ENCODE measurements around the gene FHIT.

The FHIT gene

DNA sequence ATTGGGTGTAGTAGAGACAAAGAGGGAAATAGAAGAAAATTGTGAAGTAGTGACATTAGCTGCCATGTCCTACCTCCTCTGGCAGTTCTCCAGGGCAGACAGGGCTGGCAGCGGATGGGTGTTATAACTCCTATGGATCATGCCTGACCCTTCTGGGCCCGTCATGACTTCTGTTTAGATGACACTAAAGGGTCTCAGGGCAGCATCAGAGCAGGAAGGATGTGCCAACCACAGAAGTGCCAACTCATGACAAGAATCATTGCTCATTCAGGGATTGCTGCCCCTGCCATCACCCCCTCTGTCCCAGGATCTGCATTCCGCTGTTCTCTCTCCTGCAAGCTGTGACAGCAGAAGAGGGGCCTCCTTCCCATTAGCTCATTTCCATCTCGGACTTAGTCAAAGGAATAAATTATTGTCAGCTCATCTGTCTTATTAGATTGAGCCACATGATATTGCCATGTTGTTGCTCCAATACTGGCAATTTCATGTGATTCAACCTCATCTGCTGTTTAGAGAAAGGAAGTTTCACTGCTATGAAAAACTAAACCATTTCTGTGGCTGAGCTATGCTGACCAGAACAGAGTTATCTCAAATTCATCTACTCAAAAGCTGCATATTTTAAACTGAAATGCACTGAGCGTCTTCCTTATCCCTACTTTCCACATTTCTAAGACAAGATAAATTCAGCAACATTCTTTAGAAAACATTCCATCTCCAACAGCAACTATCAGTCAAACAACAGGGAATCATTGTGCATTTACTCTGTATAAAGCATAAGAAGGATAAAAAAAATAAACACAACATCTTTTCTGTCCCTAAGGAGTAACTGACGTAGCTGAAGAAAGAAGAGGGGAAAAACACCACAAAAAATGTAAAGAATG is 271.6 kb downstream of the FHIT start:
- DNase-seq, result peak in 1 of 2 donors; percentile 73

- no peak for DNase-seq
These were observed 277.9 kb downstream of the FHIT start for GRCh38 chr3:60973321-60973720.

- DNase-seq, result no peak
These were observed 278.7 kb downstream of the FHIT start for GRCh38 chr3:60972599-60972998.

GRCh38 chr3:60970850-60971249 is 280.4 kb downstream of the FHIT start:
- no peak for DNase-seq

GRCh38 chr3:60967141-60967540 is 284.1 kb downstream of the FHIT start:
- no peak for DNase-seq

- no peak for DNase-seq
These were observed 293.7 kb downstream of the FHIT start for GRCh38 chr3:60957541-60957940.

DNA sequence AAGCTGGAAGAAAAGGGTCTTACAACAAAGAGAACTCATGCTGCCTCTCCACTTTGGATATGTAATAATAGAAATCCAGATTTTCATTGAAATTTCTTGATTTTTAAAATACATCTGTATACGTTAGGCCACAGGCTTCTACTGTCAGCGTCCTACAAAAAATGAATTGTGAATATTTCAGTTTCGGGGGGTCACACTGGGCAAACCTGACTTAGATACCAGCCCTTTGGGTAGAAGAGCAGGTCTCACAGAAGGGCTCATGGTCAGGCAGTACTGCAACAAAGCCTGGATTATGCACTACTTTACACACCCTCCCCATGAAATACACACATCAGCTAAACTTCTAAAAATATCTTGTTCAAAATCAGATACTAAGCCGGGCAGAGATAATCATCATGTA is 294.5 kb downstream of the FHIT start:
- no peak for DNase-seq

DNA sequence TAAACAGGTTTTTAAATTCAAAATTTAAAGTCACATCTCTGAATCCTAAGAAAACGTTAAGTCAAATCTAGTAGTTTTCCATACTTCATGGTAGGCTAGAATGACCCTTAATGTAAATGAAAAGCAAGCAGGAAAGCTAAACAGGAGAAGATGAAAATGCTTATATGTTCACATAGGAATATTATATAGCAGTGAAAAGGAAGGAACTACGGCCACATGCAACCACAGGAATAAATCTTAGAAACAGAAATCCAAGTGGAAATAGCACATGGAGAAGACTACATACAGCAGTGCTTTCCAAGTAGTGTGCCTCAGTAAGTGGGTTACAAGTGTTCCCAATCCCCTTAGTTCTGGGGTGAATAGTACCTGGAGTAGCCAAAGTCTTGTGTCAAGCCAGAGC is 296.2 kb downstream of the FHIT start:
- no peak for DNase-seq

DNA sequence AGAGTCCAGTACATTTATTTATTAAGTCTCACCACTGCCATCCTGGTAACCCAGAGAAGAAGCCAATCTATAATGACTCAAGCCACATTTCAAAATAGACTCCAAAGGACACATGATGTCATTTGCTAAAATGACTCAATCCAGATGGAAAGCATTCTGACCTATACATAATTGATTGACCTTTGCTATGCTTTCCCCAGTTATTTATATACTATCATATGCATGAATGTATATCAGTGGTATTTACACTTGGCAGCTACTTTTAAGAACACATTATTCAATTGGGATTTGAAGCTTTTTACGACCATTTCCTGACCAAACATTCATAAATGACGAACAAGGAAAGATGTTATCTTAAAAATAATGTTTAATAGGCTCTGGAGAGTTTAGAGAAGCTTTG is 297.2 kb downstream of the FHIT start:
- no peak for DNase-seq

DNA sequence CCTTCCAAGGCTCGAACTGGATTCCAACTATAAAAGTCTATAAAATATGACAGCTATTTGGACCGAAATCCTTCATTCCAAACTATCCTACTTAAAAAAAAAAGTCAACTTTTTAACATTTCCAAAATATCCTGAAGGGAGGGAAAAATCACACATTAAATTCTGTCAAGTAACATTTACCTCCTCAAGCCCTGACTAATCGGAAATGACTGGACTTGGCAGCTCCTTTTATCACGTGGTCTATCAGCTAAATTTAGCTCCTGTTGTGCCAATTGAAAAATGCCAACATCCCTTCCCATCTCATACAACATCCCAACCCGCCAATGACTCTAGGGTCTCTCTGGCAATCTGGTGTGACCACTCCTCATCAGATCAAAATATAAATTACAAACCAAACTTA is 297.9 kb downstream of the FHIT start:
- DNase-seq, result no peak

GRCh38 chr3:60952055-60952454 is 299.2 kb downstream of the FHIT start:
- no peak for DNase-seq

- no peak for DNase-seq
These were observed 302.1 kb downstream of the FHIT start for GRCh38 chr3:60949146-60949545.

DNA sequence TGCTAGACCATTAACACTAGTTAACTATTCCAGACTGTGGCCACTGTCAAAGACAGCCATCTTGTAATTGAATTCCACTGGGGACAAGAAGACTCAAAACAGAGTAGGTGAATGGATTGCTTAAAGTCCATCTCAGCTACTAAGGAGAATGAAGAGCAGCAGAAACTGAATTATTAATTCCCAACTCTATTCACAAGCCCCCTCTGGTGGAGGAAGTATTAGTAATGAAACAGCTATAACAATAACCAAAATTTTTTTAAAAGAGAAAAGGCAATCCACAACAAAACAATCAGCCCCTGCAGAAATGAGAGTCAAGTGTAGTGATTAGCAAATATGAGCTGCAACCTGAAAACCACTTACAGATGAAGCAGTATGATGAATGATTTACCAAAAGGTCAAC is 302.8 kb downstream of the FHIT start:
- DNase-seq, result no peak

GRCh38 chr3:60935709-60936108 is 315.5 kb downstream of the FHIT start:
- DNase-seq, result no peak

DNA sequence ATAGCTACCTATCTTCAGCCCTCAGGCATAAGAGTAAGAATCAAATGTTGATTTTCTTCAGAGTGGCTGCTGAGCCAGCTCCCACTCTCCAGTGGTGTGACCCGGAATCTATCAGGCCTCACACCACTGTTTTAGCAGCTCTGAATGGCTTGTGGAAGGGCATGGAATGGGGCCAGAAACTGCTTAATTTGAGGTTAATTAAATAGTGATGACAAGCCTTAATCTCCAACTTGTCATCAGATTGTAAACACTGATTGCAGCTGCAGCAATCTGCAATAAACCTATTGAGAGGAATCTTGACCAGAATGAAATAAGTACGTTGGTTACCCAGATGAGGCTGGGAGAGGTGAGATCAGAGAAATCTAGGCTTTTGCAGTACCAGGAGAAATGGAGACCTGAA is 317.4 kb downstream of the FHIT start:
- DNase-seq, result no peak

DNA sequence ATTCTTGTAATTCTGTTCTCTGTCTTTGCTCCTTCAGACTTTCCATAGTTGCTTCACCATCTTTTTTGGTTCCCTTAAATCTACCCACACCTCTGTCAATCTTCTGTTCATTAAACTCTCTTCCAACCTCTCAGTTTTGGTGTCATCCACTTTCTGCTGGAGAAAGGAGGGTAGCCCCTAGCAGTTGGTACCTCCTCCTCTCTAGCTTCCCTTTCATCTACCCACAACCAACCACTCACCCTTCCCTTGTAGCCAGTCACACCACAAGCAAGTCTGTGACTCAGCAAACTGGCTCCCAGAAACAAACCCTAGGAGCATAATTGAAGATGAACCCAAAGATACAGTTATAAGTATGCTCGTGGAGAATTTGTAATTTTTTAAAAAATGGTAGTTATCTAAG is 318.6 kb downstream of the FHIT start:
- DNase-seq, result no peak

- DNase-seq, result no peak
These were observed 319.1 kb downstream of the FHIT start for GRCh38 chr3:60932170-60932569.

DNA sequence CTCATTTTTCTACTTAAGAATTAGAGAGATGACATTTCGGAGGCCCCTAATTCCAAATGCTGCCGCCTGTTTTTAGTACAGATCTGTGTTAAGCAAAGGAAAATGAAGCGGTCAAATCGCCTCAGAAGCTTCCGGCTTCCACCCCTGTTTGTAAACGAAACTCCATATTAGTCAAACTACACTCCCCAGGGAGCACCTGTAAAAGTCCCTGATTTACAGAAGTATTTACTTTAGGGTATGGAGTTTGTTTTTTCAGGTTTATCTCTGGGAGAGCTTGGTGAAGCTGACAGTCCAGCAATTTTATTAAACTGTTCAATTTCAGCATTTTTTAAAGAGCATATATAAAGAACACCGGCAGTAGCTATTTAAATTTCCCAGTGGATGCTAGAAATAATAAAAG is 319.8 kb downstream of the FHIT start:
- DNase-seq, result no peak

DNA sequence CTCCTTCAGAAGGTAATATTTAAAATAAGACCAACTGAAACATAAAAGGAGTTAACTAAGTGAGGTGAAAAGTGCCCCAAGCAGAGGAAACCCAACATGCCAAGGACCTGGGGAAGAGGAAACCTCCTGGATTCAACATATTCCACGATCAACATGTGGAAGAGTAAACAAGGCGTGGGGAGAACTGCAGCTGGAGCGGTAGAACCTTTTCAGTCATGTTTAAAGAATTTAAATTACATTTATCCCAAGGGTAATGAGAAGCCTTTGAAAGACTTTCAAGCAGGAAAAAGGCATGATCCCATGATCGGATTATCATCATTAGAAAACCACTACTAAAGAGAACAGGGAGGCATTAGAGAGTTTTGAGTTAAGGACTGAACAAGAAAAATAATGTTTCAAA is 330.7 kb downstream of the FHIT start:
- no peak for DNase-seq

DNA sequence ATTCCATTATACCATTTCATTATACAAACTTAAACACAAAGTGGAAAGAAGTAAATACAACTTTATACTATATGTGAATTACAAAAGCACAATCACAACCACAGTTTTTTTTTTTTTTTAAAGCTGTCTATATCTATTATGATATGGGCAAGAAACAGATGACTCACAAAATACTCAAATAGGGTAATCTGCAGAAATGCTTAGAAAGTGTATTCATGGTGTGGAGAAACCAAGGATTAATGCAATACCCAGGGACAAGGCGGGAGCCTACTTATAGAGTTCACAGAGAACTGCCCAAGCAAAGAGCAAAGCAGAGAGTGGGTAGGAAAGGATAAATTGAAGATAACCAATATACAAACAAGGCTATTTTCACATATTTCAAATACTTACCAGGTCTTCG is 332.0 kb downstream of the FHIT start:
- no peak for DNase-seq

DNA sequence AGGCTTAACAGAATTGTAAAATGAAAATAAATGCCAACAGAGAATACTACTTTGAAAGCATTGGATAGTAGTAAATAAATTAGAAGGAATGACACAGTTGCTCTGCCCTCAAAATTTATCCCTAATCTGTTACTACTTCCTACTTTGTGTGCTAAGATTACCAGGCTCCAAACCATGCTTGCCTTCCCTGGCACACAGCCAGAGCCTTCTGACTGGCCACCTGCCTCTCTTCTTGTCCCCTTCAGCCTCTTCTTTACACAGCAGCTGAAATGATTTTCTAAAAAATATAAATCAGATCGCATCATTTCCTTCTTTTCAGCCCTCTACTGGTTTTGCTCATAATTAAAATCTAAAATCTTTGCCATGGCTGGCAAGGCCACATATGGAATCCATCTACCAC is 334.1 kb downstream of the FHIT start:
- no peak for DNase-seq

GRCh38 chr3:60916546-60916945 is 334.7 kb downstream of the FHIT start:
- no peak for DNase-seq

GRCh38 chr3:60913474-60913873 is 337.8 kb downstream of the FHIT start:
- DNase-seq, result no peak

DNA sequence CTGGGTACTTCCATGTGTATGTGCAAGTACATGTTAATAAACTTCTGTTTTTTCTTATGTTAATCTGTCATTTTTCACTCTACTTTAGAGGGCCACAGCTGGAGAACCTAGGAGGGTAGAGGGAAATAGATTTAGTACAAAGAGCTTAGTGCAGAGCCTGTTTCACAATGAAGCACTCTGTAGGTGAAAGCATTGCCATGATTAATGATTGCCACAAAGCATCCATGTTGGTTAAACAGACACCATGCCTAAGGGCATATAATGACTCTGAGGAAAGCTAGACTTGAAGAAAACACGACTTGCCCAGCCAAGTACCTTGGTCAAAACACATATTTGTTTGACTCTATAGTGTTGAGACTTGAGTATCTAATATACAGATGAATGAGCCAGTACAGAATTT is 338.4 kb downstream of the FHIT start:
- no peak for DNase-seq

- DNase-seq, result no peak
These were observed 339.1 kb downstream of the FHIT start for GRCh38 chr3:60912142-60912541.
